22Rv1 (cell line): ENCODE measurements around the gene MEOX1.

Source experiments
- ZFX ChIP-seq: fragments of 450-650 bp; IDR thresholded peaks from 2 replicates; pipeline ENCODE4 v1.6.1; 2017; ENCODE audit warnings: antibody characterized with exemption, borderline replicate concordance
- TF ChIP-seq, protein P1 (sequence below): fragments of 450-650 bp; IDR thresholded peaks from 2 replicates; pipeline ENCODE4 v1.5.1; 2017; ENCODE audit warnings: mild to moderate bottlenecking

DNA sequence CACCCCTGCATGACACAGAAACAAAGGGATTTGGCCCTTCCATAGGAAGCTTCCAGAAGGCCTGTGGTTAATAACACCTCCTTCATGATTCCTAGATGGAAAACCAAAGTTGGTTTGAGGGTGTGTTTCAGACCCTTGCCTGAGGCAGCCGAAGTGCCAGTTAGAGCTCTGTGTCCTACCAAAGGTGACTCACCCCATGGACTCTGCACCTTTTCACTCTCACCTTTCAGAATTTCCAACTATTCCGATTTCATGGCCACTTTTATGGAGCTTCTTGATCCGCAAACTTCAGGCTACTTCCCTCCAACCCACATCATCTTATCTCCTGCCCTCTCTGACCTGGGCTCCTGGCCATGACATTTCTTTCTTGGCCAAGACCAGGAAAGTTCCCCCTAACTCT, 49.2 kb downstream of the MEOX1 start:
- TF ChIP-seq, protein P1, sequence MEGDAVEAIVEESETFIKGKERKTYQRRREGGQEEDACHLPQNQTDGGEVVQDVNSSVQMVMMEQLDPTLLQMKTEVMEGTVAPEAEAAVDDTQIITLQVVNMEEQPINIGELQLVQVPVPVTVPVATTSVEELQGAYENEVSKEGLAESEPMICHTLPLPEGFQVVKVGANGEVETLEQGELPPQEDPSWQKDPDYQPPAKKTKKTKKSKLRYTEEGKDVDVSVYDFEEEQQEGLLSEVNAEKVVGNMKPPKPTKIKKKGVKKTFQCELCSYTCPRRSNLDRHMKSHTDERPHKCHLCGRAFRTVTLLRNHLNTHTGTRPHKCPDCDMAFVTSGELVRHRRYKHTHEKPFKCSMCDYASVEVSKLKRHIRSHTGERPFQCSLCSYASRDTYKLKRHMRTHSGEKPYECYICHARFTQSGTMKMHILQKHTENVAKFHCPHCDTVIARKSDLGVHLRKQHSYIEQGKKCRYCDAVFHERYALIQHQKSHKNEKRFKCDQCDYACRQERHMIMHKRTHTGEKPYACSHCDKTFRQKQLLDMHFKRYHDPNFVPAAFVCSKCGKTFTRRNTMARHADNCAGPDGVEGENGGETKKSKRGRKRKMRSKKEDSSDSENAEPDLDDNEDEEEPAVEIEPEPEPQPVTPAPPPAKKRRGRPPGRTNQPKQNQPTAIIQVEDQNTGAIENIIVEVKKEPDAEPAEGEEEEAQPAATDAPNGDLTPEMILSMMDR, result no peak
- TF ChIP-seq ZFX, result no peak
